Hepatocyte (in vitro differentiated cells): ENCODE measurements around the gene ITPR3.

Experiments used
- EZH2 ChIP-seq: fragments of 200-600 bp; sonication (generic); IDR thresholded peaks from 2 replicates; pipeline ENCODE4 v1.6.1; 2016; ENCODE audit warnings: antibody characterized with exemption, mild to moderate bottlenecking, borderline replicate concordance
- TF ChIP-seq, protein P1 (sequence below): fragments of 200-600 bp; sonication (generic); IDR thresholded peaks from 2 replicates; pipeline ENCODE4 v1.5.1; 2016; ENCODE audit warnings: antibody characterized with exemption, mild to moderate bottlenecking; ENCODE audit not compliant: poor library complexity

DNA sequence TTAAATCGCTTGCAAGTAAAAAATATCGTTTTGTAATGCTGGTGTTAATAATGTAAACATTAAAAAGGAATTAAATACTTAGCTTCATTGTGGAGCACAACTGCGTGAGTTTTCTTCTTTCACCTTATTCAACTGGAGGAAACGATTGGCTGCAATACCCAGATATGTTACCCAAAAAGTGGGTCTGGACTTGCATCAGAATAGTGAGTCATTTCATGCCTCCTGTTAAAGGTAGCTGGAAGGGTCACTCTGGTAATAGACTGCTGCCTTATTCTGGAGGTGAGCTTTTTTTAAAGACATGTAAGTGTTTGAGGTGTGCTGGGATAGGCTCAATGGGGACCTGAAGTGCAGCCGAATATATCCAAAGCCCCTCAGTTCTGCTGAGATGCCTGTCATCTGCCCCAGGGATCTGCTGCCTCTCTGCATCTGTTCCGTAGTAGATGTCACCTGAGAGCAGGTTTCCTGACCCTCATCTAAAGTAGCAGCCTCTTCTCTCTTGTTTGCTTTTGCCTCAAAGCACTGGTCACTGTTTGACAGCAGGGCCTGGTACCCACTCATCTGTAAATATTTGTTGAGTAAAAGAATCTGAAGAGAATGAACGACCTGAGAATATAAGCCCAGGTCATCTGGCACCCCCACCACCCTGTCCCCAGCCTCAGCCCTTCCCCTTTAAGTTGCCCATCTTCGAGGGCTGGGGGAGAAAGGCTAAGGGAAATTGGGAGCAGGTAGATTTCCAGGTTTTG is 95.9 kb downstream of the ITPR3 start:
- TF ChIP-seq, protein P1, sequence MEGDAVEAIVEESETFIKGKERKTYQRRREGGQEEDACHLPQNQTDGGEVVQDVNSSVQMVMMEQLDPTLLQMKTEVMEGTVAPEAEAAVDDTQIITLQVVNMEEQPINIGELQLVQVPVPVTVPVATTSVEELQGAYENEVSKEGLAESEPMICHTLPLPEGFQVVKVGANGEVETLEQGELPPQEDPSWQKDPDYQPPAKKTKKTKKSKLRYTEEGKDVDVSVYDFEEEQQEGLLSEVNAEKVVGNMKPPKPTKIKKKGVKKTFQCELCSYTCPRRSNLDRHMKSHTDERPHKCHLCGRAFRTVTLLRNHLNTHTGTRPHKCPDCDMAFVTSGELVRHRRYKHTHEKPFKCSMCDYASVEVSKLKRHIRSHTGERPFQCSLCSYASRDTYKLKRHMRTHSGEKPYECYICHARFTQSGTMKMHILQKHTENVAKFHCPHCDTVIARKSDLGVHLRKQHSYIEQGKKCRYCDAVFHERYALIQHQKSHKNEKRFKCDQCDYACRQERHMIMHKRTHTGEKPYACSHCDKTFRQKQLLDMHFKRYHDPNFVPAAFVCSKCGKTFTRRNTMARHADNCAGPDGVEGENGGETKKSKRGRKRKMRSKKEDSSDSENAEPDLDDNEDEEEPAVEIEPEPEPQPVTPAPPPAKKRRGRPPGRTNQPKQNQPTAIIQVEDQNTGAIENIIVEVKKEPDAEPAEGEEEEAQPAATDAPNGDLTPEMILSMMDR, result no peak
- TF ChIP-seq EZH2, result no peak
